Fibroblast of lung (primary cell): ENCODE measurements around the gene TMEM187. TPM values are rescaled to one million over a fixed set of nuclear protein-coding genes. Genes with fewer than 3 reads are reported as not detected.

Source experiments
- DNase-seq, 2 donors: peaks; one replicate each; pipeline versions ENCODE4 v3.0.0 to v3.0.0-alpha.2; 2010; ENCODE audit warnings: low read depth in 2 of 2
- H2AFZ ChIP-seq: 2 replicates; pipeline ENCODE4 v1.5.1; 2012; ENCODE audit warnings: low read length, control low read depth, inconsistent platforms
- H3K27ac ChIP-seq: 2 replicates; pipeline ENCODE4 v1.5.1; 2011; ENCODE audit warnings: low read length, control low read depth; ENCODE audit not compliant: insufficient read depth
- H3K27me3 ChIP-seq: 2 replicates; pipeline ENCODE4 v1.5.1; 2011; ENCODE audit warnings: mild to moderate bottlenecking, low read length; ENCODE audit not compliant: control insufficient read depth, insufficient read depth
- H3K36me3 ChIP-seq: 2 replicates; pipeline ENCODE4 v1.5.1; 2011; ENCODE audit warnings: low read length; ENCODE audit not compliant: control insufficient read depth, insufficient read depth
- H3K4me1 ChIP-seq: 2 replicates; pipeline ENCODE4 v1.5.1; 2011; ENCODE audit warnings: low read length; ENCODE audit not compliant: control insufficient read depth, insufficient read depth; ENCODE audit errors: extremely low read depth
- H3K4me2 ChIP-seq: 2 replicates; pipeline ENCODE4 v1.5.1; 2011; ENCODE audit warnings: low read length, control low read depth; ENCODE audit not compliant: insufficient read depth; ENCODE audit errors: extremely low read depth
- H3K4me3 ChIP-seq, 4 experiments: fragments of 200-600 bp in 1 of 4; sonication (generic) in 1 of 4; replicated peaks in 1 of 4; 2 replicates each; pipeline ENCODE4 v1.5.1; 2011 to 2016; ENCODE audit warnings: low read length in 4 of 4, low read depth in 3 of 4, mild to moderate bottlenecking in 3 of 4, control low read depth in 2 of 4, inconsistent platforms in 1 of 4, mixed read lengths in 1 of 4; ENCODE audit not compliant: insufficient read depth in 1 of 4; ENCODE audit errors: control extremely low read depth in 1 of 4
- H3K79me2 ChIP-seq: 2 replicates; pipeline ENCODE4 v1.5.1; 2012; ENCODE audit warnings: mild to moderate bottlenecking, low read length, inconsistent platforms; ENCODE audit not compliant: control insufficient read depth, insufficient read depth
- H3K9ac ChIP-seq: 2 replicates; pipeline ENCODE4 v1.5.1; 2011; ENCODE audit warnings: mild to moderate bottlenecking, low read length, control low read depth; ENCODE audit not compliant: insufficient read depth
- H3K9me3 ChIP-seq: 2 replicates; pipeline ENCODE4 v1.5.1; 2012; ENCODE audit warnings: low read depth, low read length; ENCODE audit not compliant: control insufficient read depth, insufficient read depth
- H4K20me1 ChIP-seq: 2 replicates; pipeline ENCODE4 v1.5.1; 2011; ENCODE audit warnings: low read length; ENCODE audit not compliant: control insufficient read depth, insufficient read depth; ENCODE audit errors: extremely low read depth
- CTCF ChIP-seq, 2 donors: IDR thresholded peaks in 1 of 2; conservative IDR thresholded peaks in 1 of 2; 1 replicate in 1 of 2; 2 replicates in 1 of 2; pipeline ENCODE4 v1.5.1; 2011 to 2012; ENCODE audit warnings: low read length in 2 of 2, control low read depth in 1 of 2, inconsistent platforms in 1 of 2, low read depth in 1 of 2, mild to moderate bottlenecking in 1 of 2
- EZH2 ChIP-seq: IDR thresholded peaks from 2 replicates; pipeline ENCODE4 v1.5.1; 2012; ENCODE audit warnings: low read length, control low read depth, mild to moderate bottlenecking; ENCODE audit errors: missing control alignments
- polyA minus RNA-seq: library from RNA; depleted of rRNA, polyadenylated mRNA; stranded (reverse); fragments of >200 nt; gene quantifications from 2 replicates; pipeline ENCODE4 v1.2.3, GENCODE V29; 2011; ENCODE audit warnings: low replicate concordance
- polyA plus RNA-seq, 2 donors: library from polyadenylated mRNA; depleted of rRNA in 1 of 2; stranded (reverse) in 1 of 2; unstranded in 1 of 2; fragments of >200 nt; gene quantifications; 2 replicates each; pipeline ENCODE4 v1.2.1, GENCODE V29; 2011 to 2012; ENCODE audit warnings: missing spikeins in 1 of 2
- total RNA-seq: library from RNA; depleted of rRNA; stranded (reverse); fragments of >200 nt; gene quantifications from 2 replicates; pipeline ENCODE4 v1.2.1, GENCODE V29; 2014

TMEM187 gene
- 6.4 and 8.3 TPM in 2 replicates for total RNA-seq
- 4.6 and 4.7 TPM in 2 replicates for polyA plus RNA-seq
- 4.9 and 5.9 TPM in 2 replicates for polyA plus RNA-seq (2012)
- polyA minus RNA-seq: 7.4 and 8.6 TPM in 2 replicates

- peak within 1 kb of the TSS; percentile 98 for H3K9ac ChIP-seq
- peak within 1 kb of the TSS; percentile 81 to 99 (median 90) for H3K4me3 ChIP-seq
- TF ChIP-seq EZH2 (no peak), CTCF (conservative IDR thresholded peaks at IDR 0.05 in 1 of 2, IDR thresholded peaks at IDR 0.05 in 1 of 2; ENCODE audit: low read depth in 1 of 2, low read length in 2 of 2) (no peak)
- H3K27ac ChIP-seq: peak within 1 kb of the TSS; percentile 100
- H3K79me2 ChIP-seq: peaks cover 43% of the 10 kb centered on the region
- H2AFZ ChIP-seq: peak within 1 kb of the TSS; percentile 59
- no peaks in the 10 kb centered on the region for H3K36me3 ChIP-seq
- H4K20me1 ChIP-seq: no peaks in the 10 kb centered on the region
- H3K27me3 ChIP-seq: no peaks in the 10 kb centered on the region
- peak; percentile 82 to 84 for DNase-seq
- H3K9me3 ChIP-seq: no peaks in the 10 kb centered on the region
- peaks cover 10% of the 10 kb centered on the region for H3K4me1 ChIP-seq
- peak within 1 kb of the TSS; percentile 96 for H3K4me2 ChIP-seq
Measured at GRCh38 chrX:153972368-153973126, at the start of gene TMEM187. Gene TMEM187 (plus strand): TSS chrX:153972754. CDS start chrX:153982063, 9,309 bp downstream.

GRCh38 chrX:153922932-153923857 is 49.4 kb upstream of the TMEM187 start:
- Histone ChIP-seq H3K9me3 (no peaks in the 10 kb centered on the region), H3K4me3 (no peak overlapping the region), H3K4me2 (no peak overlapping the region), H2AFZ (no peak overlapping the region), H3K79me2 (no peaks in the 10 kb centered on the region), H3K36me3 (no peaks in the 10 kb centered on the region), H3K9ac (no peak overlapping the region), H3K4me1 (peaks cover 7% of the 10 kb centered on the region), H3K27ac (no peak overlapping the region), H3K27me3 (no peaks in the 10 kb centered on the region), H4K20me1 (no peaks in the 10 kb centered on the region)
- DNase-seq: peak; percentile 57 to 63
- TF ChIP-seq EZH2: no peak
- peak; percentile 38 to 62 for TF ChIP-seq CTCF (conservative IDR thresholded peaks at IDR 0.05 in 1 of 2, IDR thresholded peaks at IDR 0.05 in 1 of 2; ENCODE audit: low read depth in 1 of 2, low read length in 2 of 2)
